ENCODE results near the gene SHCBP1.

- TF ChIP-seq CTCF (IDR thresholded peaks at IDR 0.05) (no peak), EP300 (IDR thresholded peaks at IDR 0.05; ENCODE audit: low read depth) (no peak), POLR2A (IDR thresholded peaks at IDR 0.05) (no peak), POLR2AphosphoS5 (IDR thresholded peaks at IDR 0.05) (no peak)
Measured at GRCh38 chr16:46638947-46639925, 18.1 kb upstream of the SHCBP1 start.
